HG03442 (cell line): ENCODE results near the gene MAD1L1.
"Not testable (repeated sequence)": the region's sequence is repeated elsewhere in the genome, so short reads cannot be mapped to it uniquely, and the experiment has no call there.

Experiments used
- ATAC-seq: cut with Tn5 transposase; IDR thresholded peaks from one replicate; pipeline ENCODE4 v1.9.1; 2021; ENCODE audit warnings: mild to moderate bottlenecking, moderate library complexity; ENCODE audit not compliant: unreplicated experiment

Gene MAD1L1

DNA sequence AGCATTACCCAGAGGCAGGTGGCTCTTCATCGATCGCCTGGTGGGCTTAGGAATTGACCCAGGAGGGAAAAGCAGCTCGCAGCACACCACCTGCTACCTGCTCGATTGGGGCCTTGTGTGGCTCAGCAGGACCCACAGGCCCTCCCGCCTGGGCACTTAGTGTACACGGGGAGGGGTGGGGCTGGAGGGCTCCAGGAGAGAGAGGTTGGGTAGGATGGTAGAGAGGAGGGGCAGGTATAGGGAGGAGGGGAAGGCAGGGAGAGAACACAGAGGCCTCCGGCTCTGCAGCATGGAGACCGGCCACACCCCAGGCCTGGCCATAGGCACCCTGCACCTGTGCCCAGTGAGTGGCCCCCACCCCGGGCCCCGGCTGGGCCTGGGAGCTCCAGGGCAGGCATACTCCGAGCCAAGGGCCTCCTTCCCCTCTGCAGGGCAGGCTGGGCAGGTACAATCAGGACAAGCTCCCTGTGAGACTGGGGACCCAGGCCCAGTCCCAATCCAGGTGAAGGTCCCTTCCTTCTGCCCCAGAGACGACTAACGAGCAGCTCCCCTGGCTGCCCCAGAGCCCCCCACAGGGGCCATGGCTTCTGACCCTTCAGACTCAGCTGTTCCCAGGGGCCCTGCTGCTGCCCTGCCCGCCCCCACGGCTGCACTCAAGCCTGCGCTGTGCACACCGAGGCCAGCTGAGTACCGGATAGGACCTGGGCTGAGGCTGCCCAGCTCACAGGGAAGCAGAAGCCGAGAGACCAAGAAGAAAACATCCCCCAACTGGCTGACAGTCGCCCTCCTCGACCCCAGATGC lies 358.0 kb downstream of the MAD1L1 start:
- ATAC-seq = not testable (repeated sequence)

DNA sequence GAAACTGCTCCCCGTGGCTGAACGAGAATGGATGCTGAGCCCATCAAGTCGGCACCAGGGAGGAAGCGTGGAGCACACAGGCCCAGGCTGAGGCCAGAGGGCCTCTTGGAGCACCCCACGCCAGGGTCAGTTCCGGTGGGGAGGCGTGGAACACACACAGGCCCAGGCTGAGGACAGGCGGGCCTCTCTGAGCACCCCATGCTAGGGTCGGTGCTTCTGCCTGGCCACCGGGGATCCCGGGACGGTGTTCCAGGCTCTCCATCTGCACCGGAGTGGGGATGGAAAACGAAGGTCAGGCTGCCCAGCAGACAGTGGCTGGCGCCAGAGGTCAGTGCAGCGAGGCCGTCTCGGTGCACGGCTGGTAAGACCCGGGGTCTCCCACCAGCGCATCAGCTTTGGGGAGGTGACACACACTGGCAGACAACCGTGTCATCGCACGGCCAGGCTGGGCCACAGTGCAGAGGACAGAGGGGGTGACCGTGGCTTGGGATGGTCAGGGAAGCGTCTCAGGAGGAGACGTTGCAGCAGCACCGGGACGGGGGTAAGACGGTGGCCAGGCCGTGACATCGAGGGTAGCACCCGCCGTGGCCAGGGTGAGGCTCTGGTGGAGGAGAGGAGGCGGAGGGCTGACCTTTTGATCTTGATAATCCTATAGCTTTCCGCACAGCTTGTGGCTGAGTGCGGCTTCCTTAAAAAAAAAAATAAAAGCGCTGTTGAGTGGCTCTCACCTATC lies 358.7 kb downstream of the MAD1L1 start:
- no peak for ATAC-seq

DNA sequence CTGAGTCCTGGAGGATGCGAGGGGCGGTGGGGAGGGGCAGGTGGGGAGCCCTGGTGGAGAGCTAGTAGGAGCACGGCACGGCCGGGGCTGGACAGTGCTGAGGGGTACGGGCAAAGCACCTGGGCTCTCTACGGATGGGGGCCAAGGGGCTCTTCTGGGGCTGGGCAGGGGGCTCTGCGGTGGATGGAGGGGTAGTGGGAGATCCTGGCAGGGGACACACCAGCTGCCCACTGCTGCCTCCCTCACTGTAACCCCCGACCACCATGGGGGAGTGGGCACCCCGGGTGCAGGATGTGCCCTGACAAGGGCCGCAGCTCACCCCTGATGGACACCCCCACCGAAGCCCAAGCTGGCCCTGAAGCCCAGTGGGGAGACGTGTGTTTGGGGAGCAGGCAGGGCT lies 359.3 kb downstream of the MAD1L1 start:
- ATAC-seq = no peak

DNA sequence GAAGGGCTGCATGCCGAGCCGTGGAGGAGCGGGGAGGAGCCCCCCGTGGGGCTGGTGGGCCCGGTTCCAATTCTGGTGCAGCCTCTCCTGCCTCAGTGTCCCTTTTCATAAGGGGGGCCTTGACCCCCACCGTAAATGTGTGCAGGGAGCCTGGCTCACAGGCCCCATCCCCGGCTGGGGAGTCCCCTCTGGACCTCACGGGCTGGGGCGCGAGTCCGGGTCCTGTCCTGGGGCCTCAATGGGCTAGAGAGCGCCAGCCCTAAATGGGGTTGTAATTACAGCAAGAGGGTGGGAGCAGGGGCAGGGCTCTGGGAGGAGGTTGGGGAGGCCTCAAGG lies 359.7 kb downstream of the MAD1L1 start:
- no peak for ATAC-seq

DNA sequence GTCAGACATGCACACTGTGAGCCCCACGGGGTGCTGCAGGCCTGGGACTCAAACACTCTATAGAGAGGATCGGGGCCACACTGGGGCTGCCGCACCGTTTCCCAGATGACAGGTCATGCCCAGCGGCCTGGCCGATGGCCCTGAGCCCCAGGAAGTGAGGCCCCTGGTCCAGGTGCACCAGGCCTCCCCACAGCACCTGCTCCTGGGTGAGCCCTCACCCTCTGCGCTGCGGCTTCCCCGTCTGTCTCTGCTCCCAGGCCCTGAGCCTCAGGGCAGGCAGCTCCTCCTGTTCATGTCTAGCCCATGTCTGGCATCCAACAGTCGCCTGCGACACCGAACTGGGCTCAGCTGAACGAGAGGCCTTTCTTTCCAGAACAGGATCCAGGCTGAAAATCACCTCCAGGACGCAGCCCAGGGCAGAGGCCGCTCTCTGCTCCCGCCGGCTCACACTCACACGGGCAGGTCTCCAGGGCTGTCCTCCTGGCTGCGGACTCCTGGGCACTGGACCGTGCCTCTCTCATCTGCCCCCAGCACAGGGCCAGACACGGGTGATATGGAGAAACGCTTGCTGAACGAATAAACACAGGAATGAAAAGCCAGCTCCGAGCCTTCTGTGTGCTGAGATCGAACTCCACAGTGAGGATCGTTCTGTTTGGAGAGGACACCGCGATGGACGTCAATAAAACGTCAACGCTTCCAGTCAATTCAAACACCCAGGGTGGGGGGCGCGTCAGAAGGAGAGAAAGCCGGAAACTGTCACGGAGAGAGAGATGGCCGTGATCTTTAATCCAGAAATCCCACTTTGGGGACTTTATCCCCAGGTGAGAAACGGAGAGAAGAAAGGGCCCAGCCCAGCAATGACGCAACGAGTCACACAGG lies 360.3 kb downstream of the MAD1L1 start:
- no peak for ATAC-seq

DNA sequence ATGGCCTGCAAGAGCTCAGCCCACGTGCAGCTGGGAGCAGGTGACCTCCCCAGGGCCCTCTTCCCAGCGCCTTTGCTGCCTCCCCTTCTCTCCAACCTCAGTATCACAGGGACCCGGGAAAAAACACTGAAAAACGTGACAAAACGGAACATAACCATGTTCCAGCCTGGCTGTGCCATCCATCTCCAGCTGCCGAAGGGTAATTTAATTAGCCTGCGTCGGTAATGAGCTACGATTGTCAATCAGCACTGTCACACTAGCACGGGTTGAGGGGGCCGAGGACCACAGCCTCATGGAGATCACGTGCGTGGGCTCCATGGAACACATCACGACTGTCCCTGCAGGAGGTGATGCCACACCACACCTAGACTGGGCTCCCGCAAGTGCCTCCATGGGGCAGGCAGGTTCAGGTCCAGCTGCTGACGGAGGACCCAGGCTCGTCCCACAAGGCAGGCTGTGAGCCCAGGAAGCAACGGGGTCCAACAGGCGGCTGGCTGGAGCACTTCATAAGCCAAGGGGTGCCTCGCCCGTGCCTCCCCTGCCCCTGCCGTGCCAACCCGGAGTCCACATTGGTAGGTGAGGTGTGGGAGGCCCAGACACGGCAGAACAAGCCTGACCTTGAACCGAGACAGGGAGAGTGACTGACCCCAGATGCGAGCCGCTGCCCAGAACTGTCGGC lies 363.2 kb downstream of the MAD1L1 start:
- ATAC-seq = no peak

DNA sequence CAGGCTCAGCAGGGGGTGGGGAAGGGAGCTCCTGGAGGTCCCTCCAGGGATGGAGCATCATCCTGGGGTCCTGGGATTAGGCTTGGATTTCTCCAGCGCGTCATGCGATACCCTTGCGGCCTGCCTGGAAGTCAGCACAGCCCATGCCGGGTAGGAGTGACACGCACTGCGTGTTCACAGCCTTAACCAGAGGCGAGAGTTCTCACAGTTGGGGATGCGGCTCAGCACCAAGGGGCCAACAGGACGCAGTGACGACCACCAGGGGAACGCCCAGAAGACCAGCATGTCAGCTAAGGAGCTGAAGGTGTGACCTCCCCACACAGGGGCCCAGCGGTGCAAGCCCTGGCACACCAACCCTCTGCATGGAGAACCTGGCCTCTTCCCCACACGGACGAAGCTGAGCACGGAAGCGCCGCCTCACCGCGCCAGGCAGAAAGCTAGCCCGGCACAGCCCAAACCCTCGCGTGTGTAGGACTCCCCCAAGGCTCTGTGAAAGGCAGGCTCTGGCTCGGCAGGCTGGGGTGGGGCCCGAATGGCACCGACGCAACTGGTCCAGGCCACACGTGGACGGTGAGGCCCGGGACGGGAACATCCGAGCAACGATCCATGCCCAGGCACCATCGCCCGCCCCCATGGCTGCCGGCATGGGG lies 364.1 kb downstream of the MAD1L1 start:
- no peak for ATAC-seq

DNA sequence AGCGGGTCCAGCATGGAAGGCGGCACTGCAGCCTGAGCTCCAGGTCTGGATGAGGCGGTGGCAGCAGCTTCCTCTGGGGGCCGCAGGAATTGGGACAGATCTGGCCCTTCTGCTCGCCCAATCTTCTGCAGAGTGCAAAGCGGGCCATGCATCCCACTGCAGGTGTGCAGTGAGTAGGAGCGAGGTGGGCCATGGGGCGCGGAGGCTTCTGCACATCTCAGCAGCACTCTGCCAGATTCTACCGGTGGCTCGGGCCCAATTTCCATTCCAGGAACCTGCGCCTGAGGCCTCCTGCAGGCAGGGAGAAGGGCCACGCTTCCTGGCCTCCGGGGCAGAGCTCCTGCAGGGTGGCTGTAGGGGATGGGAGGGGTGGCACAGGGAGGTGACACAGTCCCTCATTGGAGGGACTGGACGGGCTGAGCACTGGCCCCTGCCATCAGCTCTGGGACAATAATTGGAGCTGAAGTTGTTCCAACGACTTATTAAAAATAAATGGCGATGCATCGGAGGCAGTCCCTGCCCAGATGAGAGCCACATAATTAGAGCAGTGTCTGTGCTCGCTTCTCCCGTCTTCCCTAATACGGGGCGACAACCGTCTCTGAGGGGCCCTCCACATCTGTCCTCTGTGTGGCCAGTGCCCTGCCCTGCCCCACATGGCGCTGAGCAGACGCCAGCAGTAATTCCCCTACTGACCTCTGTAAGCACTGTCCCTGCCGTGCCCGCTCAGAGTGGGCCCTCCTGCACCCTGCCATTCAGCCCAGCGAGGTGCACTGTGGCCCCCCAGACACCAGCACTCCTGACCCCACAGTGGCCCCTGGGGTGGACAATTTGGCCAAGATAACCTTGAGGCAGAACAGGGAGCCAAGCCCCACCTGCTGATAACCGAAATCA lies 365.1 kb downstream of the MAD1L1 start:
- no peak for ATAC-seq

DNA sequence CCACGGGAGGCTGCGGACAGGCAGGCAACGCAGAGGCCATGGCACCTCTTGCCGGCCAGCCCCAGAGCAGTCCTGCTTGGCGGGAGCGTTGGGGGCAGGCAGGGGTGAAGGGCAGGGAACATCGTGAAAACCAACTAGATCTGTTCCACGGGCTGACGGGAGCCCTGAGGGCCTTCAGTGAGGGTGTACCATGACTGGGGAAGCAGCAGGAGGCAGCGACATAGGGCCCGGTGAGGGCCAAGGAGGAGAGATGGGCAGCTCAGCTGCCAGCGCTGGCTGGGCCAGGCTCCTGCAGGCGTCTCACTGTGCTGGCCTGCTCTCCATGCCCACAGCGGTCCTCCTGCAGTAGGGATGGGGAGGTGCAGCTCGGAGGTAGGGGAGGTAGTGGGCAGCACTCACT lies 366.1 kb downstream of the MAD1L1 start:
- ATAC-seq = no peak

DNA sequence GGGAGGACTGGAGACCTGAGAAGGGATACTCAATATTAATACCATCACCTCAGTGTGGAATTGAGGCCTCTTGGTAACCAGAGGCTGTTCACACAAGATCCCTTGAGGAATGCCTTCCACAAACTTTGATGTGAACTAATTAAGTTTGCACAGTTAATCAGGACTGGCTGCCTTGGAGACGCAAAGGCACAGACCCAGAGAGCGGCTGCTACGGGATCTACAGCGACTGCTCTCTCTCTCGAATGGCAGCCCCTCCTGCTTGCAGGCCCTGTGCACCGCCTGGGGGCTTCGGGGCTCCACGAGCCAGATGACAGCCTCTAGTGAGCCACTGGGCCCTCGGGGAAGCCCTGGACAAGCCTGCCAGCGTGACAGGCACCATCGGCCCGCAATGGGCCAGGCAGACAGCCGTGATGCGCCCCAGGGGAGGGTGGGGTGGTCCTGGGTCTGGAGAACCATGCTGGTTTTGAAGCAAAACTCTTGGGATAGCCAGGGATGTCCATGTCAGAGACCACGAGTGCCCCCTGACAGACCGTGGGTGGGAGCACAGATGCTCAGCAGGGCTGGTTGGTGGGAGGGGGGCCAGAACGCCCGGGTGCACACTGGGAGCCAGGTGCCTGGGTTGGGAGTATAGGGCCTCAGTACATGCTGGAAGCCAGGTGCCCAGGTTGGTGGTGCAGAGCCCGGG lies 367.0 kb downstream of the MAD1L1 start:
- ATAC-seq = no peak

DNA sequence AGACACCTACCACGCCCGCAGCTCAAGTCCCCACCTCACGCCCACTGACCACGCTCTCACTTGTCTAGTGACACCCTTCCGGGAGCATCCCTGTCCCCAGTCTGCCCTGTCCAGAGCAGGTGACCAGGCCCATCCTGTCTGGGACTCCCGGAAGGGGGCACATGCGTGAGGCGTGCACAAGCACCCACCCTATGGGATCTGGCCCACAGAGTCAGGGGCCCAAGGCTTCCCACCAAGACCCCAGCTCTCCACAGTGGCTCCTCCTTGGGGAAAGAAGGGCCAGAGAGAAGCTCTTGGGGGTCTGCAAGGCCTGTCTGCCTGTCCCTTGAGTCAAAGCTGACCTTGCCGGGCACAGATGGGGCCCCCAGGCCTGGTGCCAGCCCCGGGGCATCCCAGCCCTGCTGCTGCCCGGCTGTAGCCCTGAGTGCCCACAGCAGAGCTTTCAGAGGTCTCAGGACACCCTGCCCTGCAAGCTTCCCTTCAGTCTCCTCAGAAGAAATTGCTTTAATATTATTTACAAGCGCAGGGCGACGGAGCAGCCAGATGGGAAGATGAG lies 367.7 kb downstream of the MAD1L1 start:
- no peak for ATAC-seq

DNA sequence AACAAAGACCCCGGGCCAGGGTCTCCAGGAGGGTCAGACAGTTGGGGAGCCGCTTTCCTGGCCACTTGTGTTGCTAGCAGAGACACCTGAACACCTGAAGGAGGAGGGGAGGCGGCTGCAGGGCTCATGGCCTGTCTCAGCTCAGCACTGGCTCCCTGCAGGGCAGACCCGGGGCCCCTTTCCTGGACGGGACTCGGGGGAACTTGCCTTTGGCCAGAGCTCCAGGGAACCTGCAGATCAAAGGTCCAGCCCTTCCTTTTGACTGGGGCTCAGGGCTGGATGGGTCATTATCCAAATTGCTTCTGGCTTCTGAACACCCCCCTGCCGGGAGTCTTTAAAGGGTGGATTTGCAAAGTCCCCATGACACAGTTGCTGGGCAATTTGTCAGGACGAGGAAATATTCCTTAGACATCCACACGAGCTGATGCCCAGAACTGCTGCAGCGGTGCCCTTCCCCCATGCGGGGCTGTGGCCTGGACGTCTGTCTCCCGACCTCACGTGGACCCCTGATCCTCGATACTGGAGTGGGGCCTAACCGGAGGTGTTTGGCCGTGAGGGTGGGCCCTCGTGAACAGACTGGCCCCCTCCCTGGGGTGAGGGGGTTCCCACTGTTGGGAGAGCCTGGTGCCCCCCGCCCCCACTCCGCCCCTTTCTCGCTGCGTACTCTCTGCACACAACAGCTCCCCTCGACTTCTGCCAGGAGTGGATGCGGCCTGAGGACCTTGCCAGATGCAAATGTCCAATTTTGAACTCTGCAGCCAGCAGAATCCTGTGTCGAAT lies 368.4 kb downstream of the MAD1L1 start:
- no peak for ATAC-seq

DNA sequence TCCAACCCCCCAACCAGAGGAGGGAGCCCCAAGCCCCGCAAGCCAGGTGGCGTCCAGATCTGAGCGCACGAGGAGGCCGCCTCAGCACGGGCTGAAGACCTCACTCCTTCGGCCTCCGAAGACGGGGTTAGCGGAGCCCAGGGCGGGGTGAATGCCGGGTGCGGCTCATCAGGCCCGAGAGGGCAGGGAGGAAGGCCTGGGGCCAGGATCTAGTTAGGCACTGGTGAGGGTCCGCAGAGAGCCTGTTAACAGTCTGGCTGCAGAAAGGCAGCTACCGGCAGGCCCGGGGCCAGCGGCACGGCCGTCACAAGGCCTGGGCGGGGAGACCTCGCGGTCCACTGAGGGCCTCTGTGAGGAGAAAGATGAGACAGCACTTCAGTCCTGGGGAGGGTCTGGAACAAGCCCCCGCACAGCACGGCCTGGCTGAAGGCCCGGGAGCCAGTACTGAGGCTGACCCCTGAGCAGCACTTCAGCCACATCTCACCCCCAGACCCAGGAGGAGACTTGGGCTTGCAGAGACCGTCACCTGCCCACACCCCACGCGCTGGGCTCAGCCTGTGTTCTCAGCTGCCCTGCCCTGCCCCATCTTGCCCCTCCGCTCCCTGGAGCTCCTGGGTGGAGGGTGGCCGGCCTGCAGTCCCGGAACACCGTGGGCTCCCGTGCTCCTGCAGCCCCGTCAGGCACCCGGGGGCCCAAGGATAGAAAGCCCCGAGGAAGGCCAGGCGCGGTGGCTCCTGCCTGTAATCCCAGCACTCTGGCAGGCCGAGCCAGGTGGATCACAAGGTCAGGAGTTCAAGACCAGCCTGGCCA lies 369.4 kb downstream of the MAD1L1 start:
- no peak for ATAC-seq

DNA sequence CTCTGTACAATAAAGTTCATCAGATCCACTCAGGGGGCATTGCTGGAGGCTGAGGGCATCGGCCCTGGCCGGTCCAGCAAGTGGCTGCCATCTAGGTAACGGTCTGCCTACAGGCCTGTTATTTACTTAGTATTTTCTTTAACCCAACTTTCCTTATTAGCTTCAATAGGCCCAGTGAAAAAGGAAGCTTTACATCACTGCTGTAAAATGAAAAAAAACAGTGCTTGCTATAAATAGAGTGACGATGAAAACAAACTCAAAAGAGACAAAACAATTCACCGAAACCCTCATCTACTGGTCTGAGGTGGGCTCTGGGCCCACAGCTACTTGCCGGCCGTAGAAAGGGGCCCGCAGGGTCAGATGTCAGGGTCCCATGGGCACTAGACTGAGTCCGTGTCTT lies 370.2 kb downstream of the MAD1L1 start:
- ATAC-seq = no peak

DNA sequence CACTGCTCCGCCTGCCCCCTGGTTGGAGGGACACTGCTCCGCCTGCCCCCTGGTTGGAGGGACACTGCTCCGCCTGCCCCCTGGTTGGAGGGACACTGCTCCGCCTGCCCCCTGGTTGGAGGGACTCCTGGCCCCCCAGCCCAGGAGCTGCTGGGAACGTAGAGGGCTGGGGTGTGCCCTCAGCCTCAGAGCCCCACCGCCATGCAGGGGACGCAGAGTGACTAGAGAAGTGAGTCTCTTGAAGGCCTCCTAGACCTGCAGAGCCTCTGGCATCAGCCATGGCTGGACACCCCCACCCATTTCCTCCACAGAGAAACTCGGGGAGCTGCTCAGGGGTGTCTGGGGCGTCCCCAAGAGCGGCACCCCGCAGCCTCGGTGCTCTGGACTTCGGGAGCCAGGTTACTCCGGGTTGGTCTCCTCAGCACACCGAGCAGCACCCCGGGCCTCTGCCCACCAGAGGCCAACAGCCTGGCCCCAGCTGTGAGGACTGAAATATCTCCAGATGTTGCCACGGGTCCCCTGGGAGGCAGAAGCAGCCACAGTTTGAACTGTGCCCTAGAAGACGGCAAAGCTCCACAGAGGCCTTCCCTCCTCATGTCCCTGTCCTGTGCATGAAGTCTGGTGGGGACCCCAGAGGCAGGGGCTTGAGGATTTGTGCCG lies 370.8 kb downstream of the MAD1L1 start:
- no peak for ATAC-seq
